Keratinocyte (primary cell): Measurements from ENCODE around the gene CFAP299. TPM values are rescaled to one million over a fixed set of nuclear protein-coding genes. Genes with fewer than 3 reads are reported as not detected.

Experiments
- DNase-seq: peaks from one replicate; pipeline ENCODE4 v3.0.0-alpha.2; 2011; ENCODE audit warnings: low read depth, missing footprints, low spot score
- FAIRE-seq: peaks from 2 replicates; lab custom pipeline; 2011; peaks lifted over from hg19 to GRCh38; lab: Jason Lieb, UNC
- H2AFZ ChIP-seq: 2 replicates; pipeline ENCODE4 v1.6.0; 2012; ENCODE audit warnings: low read length, control low read depth, inconsistent platforms; ENCODE audit not compliant: control insufficient read depth
- H3K27ac ChIP-seq: 2 replicates; pipeline ENCODE4 v1.5.1; 2011; ENCODE audit warnings: low read length; ENCODE audit not compliant: control insufficient read depth, insufficient read depth
- H3K27me3 ChIP-seq: 3 replicates; pipeline ENCODE4 v1.6.0; 2011; ENCODE audit warnings: low read length; ENCODE audit not compliant: control insufficient read depth, insufficient read depth; ENCODE audit errors: extremely low read depth
- H3K36me3 ChIP-seq, 2 experiments: 2 replicates in 1 of 2; 3 replicates in 1 of 2; pipeline ENCODE4 v1.5.1; 2011; ENCODE audit warnings: low read length in 2 of 2, mild to moderate bottlenecking in 1 of 2; ENCODE audit not compliant: control insufficient read depth in 2 of 2, insufficient read depth in 2 of 2; ENCODE audit errors: extremely low read depth in 1 of 2
- H3K4me1 ChIP-seq: 3 replicates; pipeline ENCODE4 v1.5.1; 2011; ENCODE audit warnings: low read length; ENCODE audit not compliant: control insufficient read depth, insufficient read depth; ENCODE audit errors: extremely low read depth
- H3K4me2 ChIP-seq: 3 replicates; pipeline ENCODE4 v1.6.0; 2011; ENCODE audit warnings: low read depth, low read length; ENCODE audit not compliant: control insufficient read depth, insufficient read depth; ENCODE audit errors: extremely low read depth
- H3K4me3 ChIP-seq, 3 experiments: fragments of 200-600 bp in 1 of 3; sonication (generic) in 1 of 3; 2 replicates in 2 of 3; 3 replicates in 1 of 3; pipeline ENCODE4 v1.5.1; 2011 to 2016; ENCODE audit warnings: low read length in 3 of 3, mild to moderate bottlenecking in 3 of 3, control low read depth in 2 of 3, inconsistent platforms in 1 of 3, low read depth in 1 of 3, mixed read lengths in 1 of 3, mixed run types in 1 of 3, moderate library complexity in 1 of 3; ENCODE audit not compliant: control insufficient read depth in 2 of 3, insufficient read depth in 2 of 3; ENCODE audit errors: extremely low read depth in 1 of 3
- H3K79me2 ChIP-seq: 2 replicates; pipeline ENCODE4 v1.6.0; 2012; ENCODE audit warnings: low read length; ENCODE audit not compliant: control insufficient read depth, insufficient read depth
- H3K9ac ChIP-seq: 3 replicates; pipeline ENCODE4 v1.6.0; 2011; ENCODE audit warnings: low read length; ENCODE audit not compliant: control insufficient read depth, insufficient read depth; ENCODE audit errors: extremely low read depth
- H3K9me1 ChIP-seq: 3 replicates; pipeline ENCODE4 v1.6.0; 2011; ENCODE audit warnings: low read length; ENCODE audit not compliant: control insufficient read depth, insufficient read depth; ENCODE audit errors: extremely low read depth
- H3K9me3 ChIP-seq: 2 replicates; pipeline ENCODE4 v1.5.1; 2012; ENCODE audit warnings: low read depth, low read length; ENCODE audit not compliant: control insufficient read depth
- H4K20me1 ChIP-seq: 3 replicates; pipeline ENCODE4 v1.6.0; 2011; ENCODE audit warnings: low read length; ENCODE audit not compliant: control insufficient read depth, insufficient read depth; ENCODE audit errors: extremely low read depth
- EZH2 ChIP-seq: IDR thresholded peaks from one replicate; pipeline ENCODE4 v1.6.1; 2012; ENCODE audit warnings: inconsistent platforms, mild to moderate bottlenecking, low read length, moderate library complexity
- dilution Hi-C: fragments of 300-500 bp; cut with MboI; formaldehyde crosslinking; loops from one replicate; pipeline ENCODE4 v1.7.0; 2020; ENCODE audit warnings: low sequenced_read_pairs; ENCODE audit not compliant: extremely low pct_ligation_motif_present
- polyA plus RNA-seq, 5 experiments: library from polyadenylated mRNA; depleted of rRNA in 3 of 5; stranded (reverse) in 3 of 5; stranded (forward) in 1 of 5; unstranded in 1 of 5; fragments of >200 nt; gene quantifications; 1 replicate in 1 of 5; 2 replicates in 3 of 5; 3 replicates in 1 of 5; pipeline versions ENCODE4 v1.2.1 to v1.2.3, GENCODE V29; 2011 to 2012; ENCODE audit warnings: missing spikeins in 2 of 5, low read depth in 1 of 5, low replicate concordance in 1 of 5
- TF ChIP-seq, protein P1 (sequence below), 3 experiments: IDR thresholded peaks in 1 of 3; conservative IDR thresholded peaks in 1 of 3; optimal IDR thresholded peaks in 1 of 3; 2 replicates in 2 of 3; 3 replicates in 1 of 3; pipeline versions ENCODE3 to v1.5.1; 2011; ENCODE audit warnings: low read length in 3 of 3, mild to moderate bottlenecking in 3 of 3, moderate library complexity in 2 of 3, control low read depth in 1 of 3, inconsistent platforms in 1 of 3; ENCODE audit not compliant: insufficient read depth in 2 of 3; ENCODE audit errors: extremely low read depth in 1 of 3

Gene CFAP299
- polyA plus RNA-seq, 1 donor (not counting 4 experiments of a cell fraction or from before 2014, with no cell fraction given): 0.14 TPM

GRCh38 chr4:80486603-80487002, 151.1 kb downstream of the CFAP299 start:
- Histone ChIP-seq H3K4me2 (no peak overlapping the region), H3K27ac (no peak overlapping the region), H3K79me2 (no peaks in the 10 kb centered on the region), H3K9me1 (no peaks in the 10 kb centered on the region), H4K20me1 (no peaks in the 10 kb centered on the region), H3K9ac (no peak overlapping the region), H3K27me3 (no peaks in the 10 kb centered on the region), H2AFZ (no peak overlapping the region), H3K9me3 (no peaks in the 10 kb centered on the region), H3K4me3 (no peak overlapping the region), H3K36me3 (no peaks in the 10 kb centered on the region), H3K4me1 (no peaks in the 10 kb centered on the region)
- TF ChIP-seq EZH2: no peak
- TF ChIP-seq, protein P1, sequence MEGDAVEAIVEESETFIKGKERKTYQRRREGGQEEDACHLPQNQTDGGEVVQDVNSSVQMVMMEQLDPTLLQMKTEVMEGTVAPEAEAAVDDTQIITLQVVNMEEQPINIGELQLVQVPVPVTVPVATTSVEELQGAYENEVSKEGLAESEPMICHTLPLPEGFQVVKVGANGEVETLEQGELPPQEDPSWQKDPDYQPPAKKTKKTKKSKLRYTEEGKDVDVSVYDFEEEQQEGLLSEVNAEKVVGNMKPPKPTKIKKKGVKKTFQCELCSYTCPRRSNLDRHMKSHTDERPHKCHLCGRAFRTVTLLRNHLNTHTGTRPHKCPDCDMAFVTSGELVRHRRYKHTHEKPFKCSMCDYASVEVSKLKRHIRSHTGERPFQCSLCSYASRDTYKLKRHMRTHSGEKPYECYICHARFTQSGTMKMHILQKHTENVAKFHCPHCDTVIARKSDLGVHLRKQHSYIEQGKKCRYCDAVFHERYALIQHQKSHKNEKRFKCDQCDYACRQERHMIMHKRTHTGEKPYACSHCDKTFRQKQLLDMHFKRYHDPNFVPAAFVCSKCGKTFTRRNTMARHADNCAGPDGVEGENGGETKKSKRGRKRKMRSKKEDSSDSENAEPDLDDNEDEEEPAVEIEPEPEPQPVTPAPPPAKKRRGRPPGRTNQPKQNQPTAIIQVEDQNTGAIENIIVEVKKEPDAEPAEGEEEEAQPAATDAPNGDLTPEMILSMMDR (optimal IDR thresholded peaks at IDR 0.05 in 1 of 3, IDR thresholded peaks at IDR 0.05 in 1 of 3, conservative IDR thresholded peaks at IDR 0.05 in 1 of 3; ENCODE audit: extremely low read depth in 1 of 3, insufficient read depth in 2 of 3, low read length in 3 of 3): no peak
- FAIRE-seq (no peak), DNase-seq (no peak)
- dilution Hi-C loops: no loop called here

DNA sequence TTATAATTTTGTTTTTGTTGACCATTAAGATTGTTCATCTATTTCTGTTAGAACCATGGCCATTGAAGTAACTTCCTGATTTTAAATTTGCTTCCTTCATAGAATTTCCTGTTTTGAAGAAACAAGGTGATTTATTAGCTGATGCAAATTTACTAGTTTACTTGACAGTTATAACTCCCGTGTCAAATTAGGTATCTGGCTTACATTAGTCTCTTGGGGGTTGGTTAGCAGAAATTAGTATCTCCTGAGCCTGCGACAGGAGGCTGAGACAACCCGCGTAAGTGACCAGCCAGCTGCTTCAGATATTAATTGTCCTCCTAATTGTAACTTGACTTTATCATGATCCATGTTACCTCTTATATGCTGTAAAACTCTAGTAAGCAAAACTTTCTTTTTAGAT, 154.3 kb downstream of the CFAP299 start:
- H3K4me3 ChIP-seq: no peak overlapping the region
- DNase-seq (no peak), FAIRE-seq (no peak)
- no peak overlapping the region for H3K27ac ChIP-seq
- H3K4me1 ChIP-seq: no peaks in the 10 kb centered on the region
- no peaks in the 10 kb centered on the region for H3K9me3 ChIP-seq
- H4K20me1 ChIP-seq: no peaks in the 10 kb centered on the region
- H3K9me1 ChIP-seq: no peaks in the 10 kb centered on the region
- no peaks in the 10 kb centered on the region for H3K27me3 ChIP-seq
- H3K79me2 ChIP-seq: no peaks in the 10 kb centered on the region
- TF ChIP-seq, protein P1 (optimal IDR thresholded peaks at IDR 0.05 in 1 of 3, IDR thresholded peaks at IDR 0.05 in 1 of 3, conservative IDR thresholded peaks at IDR 0.05 in 1 of 3; ENCODE audit: extremely low read depth in 1 of 3, insufficient read depth in 2 of 3, low read length in 3 of 3): no peak
- TF ChIP-seq EZH2: no peak
- H3K4me2 ChIP-seq: no peak overlapping the region
- H3K9ac ChIP-seq: no peak overlapping the region
- no peaks in the 10 kb centered on the region for H3K36me3 ChIP-seq
- dilution Hi-C loops: no loop called here
- H2AFZ ChIP-seq: no peak overlapping the region
